Forelimb muscle (tissue), 1 donor: ENCODE data around the gene ACO1. TPM values are rescaled to one million over a fixed set of nuclear protein-coding genes. Genes with fewer than 3 reads are reported as not detected.
A peak's percentile ranks its signal among the peaks of the same experiment; 100 is the strongest.
"Not testable (repeated sequence)": the region's sequence is repeated elsewhere in the genome, so short reads cannot be mapped to it uniquely, and the experiment has no call there.

ENCODE experiments used
- DNase-seq: peaks from one replicate; pipeline ENCODE4 v3.0.0-alpha.2; 2013; ENCODE audit warnings: low read depth
- polyA plus RNA-seq: library from polyadenylated mRNA; unstranded; fragments of 120-200 nt; gene quantifications from one replicate; pipeline ENCODE4 v1.2.1, GENCODE V29; 2013; ENCODE audit not compliant: insufficient read length

The ACO1 gene
- 22.9 TPM for polyA plus RNA-seq

GRCh38 chr9:32384364-32385151 lies at the start of gene ACO1:
Gene ACO1 (plus strand): TSS chr9:32384643. CDS start chr9:32405507, 20,864 bp downstream.
- peak; percentile 50 for DNase-seq

- DNase-seq, result no peak
Measured at GRCh38 chr9:32334916-32335895, 49.2 kb upstream of the ACO1 start.

GRCh38 chr9:32339424-32339823 lies 45.0 kb upstream of the ACO1 start:
- no peak for DNase-seq

GRCh38 chr9:32340361-32340760 lies 44.1 kb upstream of the ACO1 start:
- DNase-seq, result no peak

GRCh38 chr9:32344551-32345182 lies 39.8 kb upstream of the ACO1 start:
- DNase-seq, result no peak

GRCh38 chr9:32345243-32345642 lies 39.2 kb upstream of the ACO1 start:
- no peak for DNase-seq

- DNase-seq, result no peak
Measured at GRCh38 chr9:32347571-32347970, 36.9 kb upstream of the ACO1 start.

GRCh38 chr9:32348106-32348695 lies 36.2 kb upstream of the ACO1 start:
- no peak for DNase-seq

- no peak for DNase-seq
Measured at GRCh38 chr9:32349013-32349412, 35.4 kb upstream of the ACO1 start.

GRCh38 chr9:32350682-32351081 lies 33.8 kb upstream of the ACO1 start:
- DNase-seq, result peak; percentile 14

GRCh38 chr9:32351845-32352244 lies 32.6 kb upstream of the ACO1 start:
- DNase-seq, result no peak

- DNase-seq, result not testable (repeated sequence)
Measured at GRCh38 chr9:32353476-32353875, 31.0 kb upstream of the ACO1 start.

- DNase-seq, result no peak
Measured at GRCh38 chr9:32359452-32359851, 25.0 kb upstream of the ACO1 start.

- no peak for DNase-seq
Measured at GRCh38 chr9:32360983-32361673, 23.3 kb upstream of the ACO1 start.

- DNase-seq, result no peak
Measured at GRCh38 chr9:32371279-32371678, 13.2 kb upstream of the ACO1 start.

- no peak for DNase-seq
Measured at GRCh38 chr9:32371679-32372078, 12.8 kb upstream of the ACO1 start.

- DNase-seq, result no peak
Measured at GRCh38 chr9:32376285-32376684, 8.2 kb upstream of the ACO1 start.

GRCh38 chr9:32378496-32378895 lies 5.9 kb upstream of the ACO1 start:
- DNase-seq, result no peak

- DNase-seq, result peak; percentile 71
Measured at GRCh38 chr9:32378993-32379729, 5.3 kb upstream of the ACO1 start.

GRCh38 chr9:32380944-32381343 lies 3.5 kb upstream of the ACO1 start:
- DNase-seq, result no peak
